HEK293 (cell line): ENCODE data around the gene C19orf25.

Experiments
- CTCF ChIA-PET: fragments of 350-600 bp; formaldehyde crosslinking; extraction: SDS; loops from one replicate; lab custom pipeline; 2021; ENCODE audit warnings: antibody characterized with exemption; lab: Yijun Ruan, JAX
- POLR2A ChIA-PET: fragments of 300-600 bp; formaldehyde crosslinking; extraction: SDS; loops from one replicate; lab custom pipeline; 2020; ENCODE audit warnings: antibody characterized with exemption, inconsistent platforms; lab: Yijun Ruan, JAX
- H3K27ac ChIP-seq: fragments of 200-500 bp; sonication (Bioruptor generic); 2 replicates; pipeline ENCODE4 v1.5.1; 2014; ENCODE audit warnings: low read depth, low read length, control low read depth, inconsistent platforms; ENCODE audit errors: extremely low read depth
- H3K36me3 ChIP-seq, 2 experiments: fragments of 200-500 bp in 1 of 2; sonication (Bioruptor generic) in 1 of 2; 1 replicate in 1 of 2; 2 replicates in 1 of 2; pipeline ENCODE4 v1.5.1; 2014 to 2017; ENCODE audit warnings: inconsistent platforms in 2 of 2, low read length in 2 of 2; ENCODE audit not compliant: control insufficient read depth in 2 of 2, insufficient read depth in 1 of 2
- H3K4me1 ChIP-seq: fragments of 200-500 bp; sonication (Bioruptor generic); 2 replicates; pipeline ENCODE4 v1.5.1; 2014; ENCODE audit warnings: mild to moderate bottlenecking, low read length, inconsistent platforms; ENCODE audit not compliant: control insufficient read depth, insufficient read depth
- H3K4me3 ChIP-seq: 2 replicates; pipeline ENCODE4 v1.5.1; 2011; ENCODE audit warnings: low read depth, mild to moderate bottlenecking, control low read depth, low read length, moderate library complexity
- H3K9me3 ChIP-seq: fragments of 200-500 bp; sonication (Bioruptor generic); 2 replicates; pipeline ENCODE4 v1.5.1; 2014; ENCODE audit warnings: low read depth, low read length, inconsistent platforms; ENCODE audit not compliant: control insufficient read depth, insufficient read depth
- BCL6B ChIP-seq: fragments of 450-650 bp; formaldehyde crosslinking; IDR thresholded peaks from 2 replicates; pipeline ENCODE4 v1.5.1; 2017; ENCODE audit warnings: missing biosample characterization, missing genetic modification characterization
- GLIS1 ChIP-seq: fragments of 450-650 bp; formaldehyde crosslinking; IDR thresholded peaks from 2 replicates; pipeline ENCODE4 v1.5.1; 2016; ENCODE audit warnings: missing biosample characterization, missing genetic modification characterization
- KLF1 ChIP-seq: fragments of 450-650 bp; formaldehyde crosslinking; IDR thresholded peaks from 2 replicates; pipeline ENCODE4 v1.5.1; 2016; ENCODE audit warnings: missing biosample characterization, missing genetic modification characterization
- PATZ1 ChIP-seq: fragments of 450-650 bp; formaldehyde crosslinking; IDR thresholded peaks from 2 replicates; pipeline ENCODE4 v1.5.1; 2016; ENCODE audit warnings: missing biosample characterization, missing genetic modification characterization
- RBAK ChIP-seq: fragments of 450-650 bp; formaldehyde crosslinking; IDR thresholded peaks from 2 replicates; pipeline ENCODE4 v1.5.1; 2016; ENCODE audit warnings: missing biosample characterization, missing genetic modification characterization
- TCF7L2 ChIP-seq: IDR thresholded peaks from 2 replicates; pipeline ENCODE4 v1.6.1; 2011; ENCODE audit warnings: low read depth, mild to moderate bottlenecking, inconsistent platforms, low read length, moderate library complexity, borderline replicate concordance
- YY1 ChIP-seq: fragments of 450-650 bp; formaldehyde crosslinking; IDR thresholded peaks from 2 replicates; pipeline ENCODE4 v1.5.1; 2018; ENCODE audit warnings: missing biosample characterization, missing genetic modification characterization
- ZEB2 ChIP-seq: fragments of 450-650 bp; formaldehyde crosslinking; IDR thresholded peaks from 2 replicates; pipeline ENCODE4 v1.5.1; 2016; ENCODE audit warnings: missing biosample characterization, missing genetic modification characterization
- ZNF133 ChIP-seq: fragments of 450-650 bp; formaldehyde crosslinking; IDR thresholded peaks from 2 replicates; pipeline ENCODE4 v1.5.1; 2016; ENCODE audit warnings: missing biosample characterization, missing genetic modification characterization
- ZNF140 ChIP-seq: fragments of 450-650 bp; formaldehyde crosslinking; IDR thresholded peaks from 2 replicates; pipeline ENCODE4 v1.5.1; 2016; ENCODE audit warnings: missing biosample characterization, missing genetic modification characterization
- ZNF155 ChIP-seq: fragments of 450-650 bp; formaldehyde crosslinking; IDR thresholded peaks from 2 replicates; pipeline ENCODE4 v1.5.1; 2016; ENCODE audit warnings: missing biosample characterization, missing genetic modification characterization
- ZNF2 ChIP-seq: fragments of 450-650 bp; formaldehyde crosslinking; IDR thresholded peaks from 2 replicates; pipeline ENCODE4 v1.5.1; 2016; ENCODE audit warnings: missing biosample characterization, missing genetic modification characterization
- ZNF23 ChIP-seq: fragments of 450-650 bp; formaldehyde crosslinking; IDR thresholded peaks from 2 replicates; pipeline ENCODE4 v1.5.1; 2016; ENCODE audit warnings: missing biosample characterization, missing genetic modification characterization, borderline replicate concordance
- ZNF248 ChIP-seq: fragments of 450-650 bp; formaldehyde crosslinking; IDR thresholded peaks from 2 replicates; pipeline ENCODE4 v1.5.1; 2017; ENCODE audit warnings: missing biosample characterization, missing genetic modification characterization
- ZNF335 ChIP-seq: fragments of 450-650 bp; formaldehyde crosslinking; conservative IDR thresholded peaks from 2 replicates; pipeline ENCODE4 v1.5.1; 2016; ENCODE audit warnings: missing biosample characterization, missing genetic modification characterization
- ZNF391 ChIP-seq: fragments of 450-650 bp; formaldehyde crosslinking; IDR thresholded peaks from 2 replicates; pipeline ENCODE4 v1.5.1; 2016; ENCODE audit warnings: low read depth, missing biosample characterization, missing genetic modification characterization, borderline replicate concordance
- ZNF398 ChIP-seq: fragments of 450-650 bp; formaldehyde crosslinking; IDR thresholded peaks from 2 replicates; pipeline ENCODE4 v1.5.1; 2017; ENCODE audit warnings: missing biosample characterization, missing genetic modification characterization
- ZNF501 ChIP-seq: fragments of 450-650 bp; formaldehyde crosslinking; IDR thresholded peaks from 2 replicates; pipeline ENCODE4 v1.5.1; 2016; ENCODE audit warnings: missing biosample characterization, missing genetic modification characterization
- ZNF513 ChIP-seq: fragments of 450-650 bp; IDR thresholded peaks from 2 replicates; pipeline ENCODE4 v1.5.1; 2018; ENCODE audit warnings: missing biosample characterization, missing genetic modification characterization
- ZNF518A ChIP-seq: fragments of 450-650 bp; formaldehyde crosslinking; conservative IDR thresholded peaks from 2 replicates; pipeline ENCODE4 v1.5.1; 2016; ENCODE audit warnings: low read depth, missing biosample characterization, missing genetic modification characterization
- ZNF660 ChIP-seq: fragments of 450-650 bp; IDR thresholded peaks from 2 replicates; pipeline ENCODE4 v1.5.1; 2018; ENCODE audit warnings: missing biosample characterization, mild to moderate bottlenecking, missing genetic modification characterization
- ZNF707 ChIP-seq: fragments of 450-650 bp; formaldehyde crosslinking; IDR thresholded peaks from 2 replicates; pipeline ENCODE4 v1.5.1; 2016; ENCODE audit warnings: missing biosample characterization, missing genetic modification characterization
- ZNF785 ChIP-seq: fragments of 450-650 bp; formaldehyde crosslinking; IDR thresholded peaks from 2 replicates; pipeline ENCODE4 v1.5.1; 2016; ENCODE audit warnings: missing biosample characterization, missing genetic modification characterization
- ZNF792 ChIP-seq: fragments of 450-650 bp; formaldehyde crosslinking; IDR thresholded peaks from 2 replicates; pipeline ENCODE4 v1.5.1; 2016; ENCODE audit warnings: missing biosample characterization, missing genetic modification characterization
- ZSCAN30 ChIP-seq: fragments of 450-650 bp; IDR thresholded peaks from 2 replicates; pipeline ENCODE4 v1.5.1; 2018; ENCODE audit warnings: missing biosample characterization, mild to moderate bottlenecking, missing genetic modification characterization, moderate library complexity

The C19orf25 gene

GRCh38 chr19:1424192-1424955, 54.6 kb downstream of the C19orf25 start:
- Histone ChIP-seq H3K36me3 (peaks cover 7 to 99% of the 10 kb centered on the region in 2 experiments), H3K4me1 (no peaks in the 10 kb centered on the region)
- CTCF ChIA-PET = interaction anchor here (0.8 kb wide), 1 partner anchor 145 kb away, joined by 4 read pairs; no protein-coding TSS in a partner anchor
- TF ChIP-seq ZNF155 (tag by site-specific recombination) (no peak), YY1 (tag by site-specific recombination) (no peak), GLIS1 (tag by site-specific recombination) (no peak), ZNF2 (tag by site-specific recombination) (no peak), ZNF518A (tag by site-specific recombination) (no peak), BCL6B (tag by site-specific recombination) (no peak), ZNF513 (tag by site-specific recombination) (no peak), PATZ1 (0 out of 2 replicates have a peak, but pooled peaks have one; percentile 25), RBAK (tag by site-specific recombination) (no peak), ZNF391 (tag by site-specific recombination) (no peak), ZNF501 (tag by site-specific recombination) (no peak), ZNF335 (no peak), ZNF707 (tag by site-specific recombination) (no peak), TCF7L2 (no peak), ZEB2 (tag by site-specific recombination) (no peak), ZNF792 (tag by site-specific recombination) (no peak), ZNF248 (tag by site-specific recombination) (no peak), ZNF785 (no peak), ZNF660 (no peak), ZNF133 (tag by site-specific recombination) (no peak), ZNF140 (tag by site-specific recombination) (no peak), KLF1 (peak; percentile 43; the same call in 1 of the 2 replicates), ZNF23 (tag by site-specific recombination) (no peak), ZNF398 (tag by site-specific recombination) (no peak), ZSCAN30 (tag by site-specific recombination) (no peak)

More at GRCh38 chr19:1424192-1424955, 54.6 kb downstream of the C19orf25 start:
- Histone ChIP-seq H3K27ac (no peak overlapping the region), H3K9me3 (no peaks in the 10 kb centered on the region), H3K4me3 (no peak overlapping the region)
- POLR2A ChIA-PET = interaction anchor here (0.7 to 1.1 kb wide), 2 partner anchors 9 to 27 kb away, joined by 3 to 4 read pairs; no protein-coding TSS in a partner anchor
